Panc1 (cell line): Measurements from ENCODE around the gene RBP4. TPM values are rescaled to one million over a fixed set of nuclear protein-coding genes. Genes with fewer than 3 reads are reported as not detected.

Source experiments
- ATAC-seq: fragments of 200-7000 bp; cut with Tn5 transposase; 2 replicates; pipeline ENCODE4 v1.9.1; 2020; ENCODE audit warnings: mild to moderate bottlenecking, moderate library complexity
- BruUV-seq: library from RNA; stranded (reverse); fragments of 400-500 nt; replicated peaks from 2 replicates; lab custom pipeline; 2021; lab: Mats Ljungman, UMichigan
- CTCF ChIA-PET: fragments of 300-600 bp; sonication (Branson Sonifier 250); formaldehyde crosslinking; loops from one replicate; lab custom pipeline; 2022; ENCODE audit warnings: antibody characterized with exemption; lab: Charles Lee
- POLR2A ChIA-PET: fragments of 300-600 bp; sonication (Branson Sonifier 250); formaldehyde crosslinking; loops from one replicate; lab custom pipeline; 2022; ENCODE audit warnings: antibody characterized with exemption; lab: Charles Lee
- DNase-seq: peaks from one replicate; pipeline ENCODE4 v3.0.0-alpha.2; 2010; ENCODE audit warnings: low read depth, low spot score
- H3K27ac ChIP-seq: 2 replicates; pipeline ENCODE4 v1.5.1; 2011; ENCODE audit warnings: mild to moderate bottlenecking, low read length, inconsistent platforms
- H3K27me3 ChIP-seq: fragments of 200-500 bp; sonication (Bioruptor generic); 2 replicates; pipeline ENCODE4 v1.6.0; 2014; ENCODE audit warnings: low read length, inconsistent platforms; ENCODE audit not compliant: control insufficient read depth, insufficient read depth
- H3K36me3 ChIP-seq: fragments of 200-500 bp; sonication (Bioruptor generic); 2 replicates; pipeline ENCODE4 v1.5.1; 2014; ENCODE audit warnings: inconsistent platforms, mild to moderate bottlenecking, low read length, moderate library complexity; ENCODE audit not compliant: control insufficient read depth, insufficient read depth
- H3K4me1 ChIP-seq: 2 replicates; pipeline ENCODE4 v1.5.1; 2011; ENCODE audit warnings: inconsistent platforms, mild to moderate bottlenecking, low read length, moderate library complexity; ENCODE audit not compliant: control insufficient read depth, insufficient read depth
- H3K4me3 ChIP-seq, 2 experiments: 2 replicates each; pipeline ENCODE4 v1.5.1; 2011 to 2012; ENCODE audit warnings: low read depth in 2 of 2, low read length in 2 of 2, mild to moderate bottlenecking in 2 of 2, inconsistent platforms in 1 of 2, moderate library complexity in 1 of 2
- H3K9me3 ChIP-seq: fragments of 200-500 bp; sonication (Bioruptor generic); 2 replicates; pipeline ENCODE4 v1.5.1; 2014; ENCODE audit warnings: low read depth, mild to moderate bottlenecking, inconsistent platforms, low read length, moderate library complexity; ENCODE audit not compliant: control insufficient read depth, insufficient read depth
- POLR2AphosphoS5 ChIP-seq: IDR thresholded peaks from 2 replicates; pipeline ENCODE4 v1.6.1; 2012; ENCODE audit warnings: mild to moderate bottlenecking, low read depth, low read length, moderate library complexity
- SIN3A ChIP-seq: IDR thresholded peaks from 2 replicates; pipeline ENCODE4 v1.6.1; 2012; ENCODE audit warnings: low read depth, mild to moderate bottlenecking, low read length, moderate library complexity, borderline replicate concordance; ENCODE audit not compliant: insufficient read depth
- TCF7L2 ChIP-seq: IDR thresholded peaks from 2 replicates; pipeline ENCODE4 v1.6.1; 2011; ENCODE audit warnings: mild to moderate bottlenecking, low read depth, low read length, inconsistent platforms
- in situ Hi-C: cut with HindIII; loops from 2 replicates; pipeline ENCODE4 v1.10.0; 2016; ENCODE audit warnings: low sequenced_read_pairs, low pct_unique_long_range_greater_than_20kb
- intact Hi-C: fragments of 100-400 bp; cut with micrococcal nuclease; formaldehyde crosslinking; loops from one replicate; pipeline ENCODE4 v1.10.0; 2022; ENCODE audit not compliant: unreplicated experiment
- total RNA-seq: library from RNA; stranded (reverse); gene quantifications from one replicate; pipeline ENCODE4 v1.2.1, GENCODE V29; 2021; ENCODE audit not compliant: unreplicated experiment
- TF ChIP-seq, protein P1 (sequence below): fragments of 450-650 bp; IDR thresholded peaks from 2 replicates; pipeline ENCODE4 v1.5.1; 2017; ENCODE audit warnings: mild to moderate bottlenecking
- TF ChIP-seq, protein P2 (sequence below), 2 experiments: IDR thresholded peaks; 2 replicates each; pipeline ENCODE4 v1.6.1; 2011 to 2012; ENCODE audit warnings: low read depth in 2 of 2, control low read depth in 1 of 2, low read length in 1 of 2, mild to moderate bottlenecking in 1 of 2, moderate library complexity in 1 of 2; ENCODE audit not compliant: insufficient read depth in 1 of 2

RBP4 gene
- total RNA-seq, 1 experiment from 2014 or later, result 6.9 TPM

DNA sequence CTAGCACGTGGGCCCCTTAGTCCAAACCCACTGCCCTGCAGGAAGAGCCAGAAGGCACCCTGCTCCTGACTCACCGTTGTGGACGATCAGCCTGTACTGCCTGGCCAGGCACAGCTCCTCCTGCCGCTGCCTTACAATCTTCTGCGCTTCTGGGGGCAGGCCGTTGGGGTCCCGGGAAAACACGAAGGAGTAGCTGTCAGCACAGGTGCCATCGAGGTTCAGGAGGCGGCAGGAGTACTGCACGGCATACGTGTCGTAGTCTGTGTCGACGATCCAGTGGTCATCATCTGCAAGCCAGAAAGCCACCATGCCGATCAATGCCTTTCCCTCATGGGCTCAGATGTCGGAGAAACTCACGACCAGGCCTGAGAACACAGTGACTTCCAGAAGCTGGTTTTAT is 7.3 kb downstream of the RBP4 start:
- Histone ChIP-seq H3K27ac (no peak overlapping the region), H3K9me3 (no peaks in the 10 kb centered on the region), H3K27me3 (no peaks in the 10 kb centered on the region), H3K36me3 (no peaks in the 10 kb centered on the region), H3K4me1 (no peaks in the 10 kb centered on the region), H3K4me3 (no peak overlapping the region)
- ATAC-seq (no peak), DNase-seq (no peak)
- TF ChIP-seq, protein P1, sequence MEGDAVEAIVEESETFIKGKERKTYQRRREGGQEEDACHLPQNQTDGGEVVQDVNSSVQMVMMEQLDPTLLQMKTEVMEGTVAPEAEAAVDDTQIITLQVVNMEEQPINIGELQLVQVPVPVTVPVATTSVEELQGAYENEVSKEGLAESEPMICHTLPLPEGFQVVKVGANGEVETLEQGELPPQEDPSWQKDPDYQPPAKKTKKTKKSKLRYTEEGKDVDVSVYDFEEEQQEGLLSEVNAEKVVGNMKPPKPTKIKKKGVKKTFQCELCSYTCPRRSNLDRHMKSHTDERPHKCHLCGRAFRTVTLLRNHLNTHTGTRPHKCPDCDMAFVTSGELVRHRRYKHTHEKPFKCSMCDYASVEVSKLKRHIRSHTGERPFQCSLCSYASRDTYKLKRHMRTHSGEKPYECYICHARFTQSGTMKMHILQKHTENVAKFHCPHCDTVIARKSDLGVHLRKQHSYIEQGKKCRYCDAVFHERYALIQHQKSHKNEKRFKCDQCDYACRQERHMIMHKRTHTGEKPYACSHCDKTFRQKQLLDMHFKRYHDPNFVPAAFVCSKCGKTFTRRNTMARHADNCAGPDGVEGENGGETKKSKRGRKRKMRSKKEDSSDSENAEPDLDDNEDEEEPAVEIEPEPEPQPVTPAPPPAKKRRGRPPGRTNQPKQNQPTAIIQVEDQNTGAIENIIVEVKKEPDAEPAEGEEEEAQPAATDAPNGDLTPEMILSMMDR, result no peak
- TF ChIP-seq, protein P2, sequence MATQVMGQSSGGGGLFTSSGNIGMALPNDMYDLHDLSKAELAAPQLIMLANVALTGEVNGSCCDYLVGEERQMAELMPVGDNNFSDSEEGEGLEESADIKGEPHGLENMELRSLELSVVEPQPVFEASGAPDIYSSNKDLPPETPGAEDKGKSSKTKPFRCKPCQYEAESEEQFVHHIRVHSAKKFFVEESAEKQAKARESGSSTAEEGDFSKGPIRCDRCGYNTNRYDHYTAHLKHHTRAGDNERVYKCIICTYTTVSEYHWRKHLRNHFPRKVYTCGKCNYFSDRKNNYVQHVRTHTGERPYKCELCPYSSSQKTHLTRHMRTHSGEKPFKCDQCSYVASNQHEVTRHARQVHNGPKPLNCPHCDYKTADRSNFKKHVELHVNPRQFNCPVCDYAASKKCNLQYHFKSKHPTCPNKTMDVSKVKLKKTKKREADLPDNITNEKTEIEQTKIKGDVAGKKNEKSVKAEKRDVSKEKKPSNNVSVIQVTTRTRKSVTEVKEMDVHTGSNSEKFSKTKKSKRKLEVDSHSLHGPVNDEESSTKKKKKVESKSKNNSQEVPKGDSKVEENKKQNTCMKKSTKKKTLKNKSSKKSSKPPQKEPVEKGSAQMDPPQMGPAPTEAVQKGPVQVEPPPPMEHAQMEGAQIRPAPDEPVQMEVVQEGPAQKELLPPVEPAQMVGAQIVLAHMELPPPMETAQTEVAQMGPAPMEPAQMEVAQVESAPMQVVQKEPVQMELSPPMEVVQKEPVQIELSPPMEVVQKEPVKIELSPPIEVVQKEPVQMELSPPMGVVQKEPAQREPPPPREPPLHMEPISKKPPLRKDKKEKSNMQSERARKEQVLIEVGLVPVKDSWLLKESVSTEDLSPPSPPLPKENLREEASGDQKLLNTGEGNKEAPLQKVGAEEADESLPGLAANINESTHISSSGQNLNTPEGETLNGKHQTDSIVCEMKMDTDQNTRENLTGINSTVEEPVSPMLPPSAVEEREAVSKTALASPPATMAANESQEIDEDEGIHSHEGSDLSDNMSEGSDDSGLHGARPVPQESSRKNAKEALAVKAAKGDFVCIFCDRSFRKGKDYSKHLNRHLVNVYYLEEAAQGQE (IDR thresholded peaks at IDR 0.05; ENCODE audit: insufficient read depth in 1 of 2, low read depth in 2 of 2, low read length in 1 of 2), result no peak
- TF ChIP-seq POLR2AphosphoS5 (no peak), TCF7L2 (no peak), SIN3A (no peak)
- in situ Hi-C loops (no loop called here), intact Hi-C loops (no loop called here)
- CTCF ChIA-PET, result no interaction called here
- POLR2A ChIA-PET, result no interaction called here
- BruUV-seq, result no TSS peak

DNA sequence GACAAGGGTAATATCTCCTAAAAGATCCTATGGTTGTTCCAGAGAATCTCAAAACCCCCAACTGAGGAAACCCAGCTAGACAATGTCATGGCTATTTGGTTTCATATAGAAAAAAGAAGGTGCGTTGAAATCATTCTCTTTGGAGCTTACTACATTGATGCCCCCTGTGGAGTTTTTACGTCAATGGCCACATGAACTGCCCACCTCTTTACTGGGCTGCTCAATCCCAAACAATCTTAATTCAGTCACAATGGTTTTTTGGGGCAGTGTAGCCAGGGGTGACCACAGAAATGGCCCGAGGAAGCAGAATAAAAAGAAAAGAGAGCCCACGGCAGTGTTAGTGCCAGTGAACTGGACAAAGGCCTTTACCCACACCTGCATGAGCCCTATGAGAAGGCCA is 7.8 kb downstream of the RBP4 start:
- ATAC-seq (no peak), DNase-seq (no peak)
- in situ Hi-C loops, result no loop called here
- POLR2A ChIA-PET, result no interaction called here
- intact Hi-C loops, result no loop called here
- Histone ChIP-seq H3K4me1 (no peaks in the 10 kb centered on the region), H3K9me3 (no peaks in the 10 kb centered on the region), H3K27me3 (no peaks in the 10 kb centered on the region), H3K27ac (no peak overlapping the region), H3K36me3 (no peaks in the 10 kb centered on the region), H3K4me3 (no peak overlapping the region)
- CTCF ChIA-PET, result no interaction called here
- BruUV-seq, result no TSS peak
- TF ChIP-seq TCF7L2, result no peak
- no peak for TF ChIP-seq SIN3A
- TF ChIP-seq, protein P1, result no peak
- TF ChIP-seq POLR2AphosphoS5, result no peak
- TF ChIP-seq, protein P2 (IDR thresholded peaks at IDR 0.05; ENCODE audit: insufficient read depth in 1 of 2, low read depth in 2 of 2, low read length in 1 of 2), result no peak
